Fibroblast of pulmonary artery (primary cell): ENCODE results near the gene CSNK1G2.

Experiments
- DNase-seq: peaks from one replicate; pipeline ENCODE4 v3.0.0-alpha.2; 2010; ENCODE audit warnings: low read depth
- H3K4me3 ChIP-seq: replicated peaks from 2 replicates; pipeline ENCODE4 v1.5.1; 2011; ENCODE audit warnings: low read depth, mild to moderate bottlenecking, control low read depth, low read length, moderate library complexity
- TF ChIP-seq, protein P1 (sequence below): IDR thresholded peaks from 2 replicates; pipeline ENCODE4 v1.5.1; 2011; ENCODE audit warnings: mild to moderate bottlenecking, control low read depth, low read length, inconsistent platforms; ENCODE audit errors: missing control alignments

The CSNK1G2 gene

DNA sequence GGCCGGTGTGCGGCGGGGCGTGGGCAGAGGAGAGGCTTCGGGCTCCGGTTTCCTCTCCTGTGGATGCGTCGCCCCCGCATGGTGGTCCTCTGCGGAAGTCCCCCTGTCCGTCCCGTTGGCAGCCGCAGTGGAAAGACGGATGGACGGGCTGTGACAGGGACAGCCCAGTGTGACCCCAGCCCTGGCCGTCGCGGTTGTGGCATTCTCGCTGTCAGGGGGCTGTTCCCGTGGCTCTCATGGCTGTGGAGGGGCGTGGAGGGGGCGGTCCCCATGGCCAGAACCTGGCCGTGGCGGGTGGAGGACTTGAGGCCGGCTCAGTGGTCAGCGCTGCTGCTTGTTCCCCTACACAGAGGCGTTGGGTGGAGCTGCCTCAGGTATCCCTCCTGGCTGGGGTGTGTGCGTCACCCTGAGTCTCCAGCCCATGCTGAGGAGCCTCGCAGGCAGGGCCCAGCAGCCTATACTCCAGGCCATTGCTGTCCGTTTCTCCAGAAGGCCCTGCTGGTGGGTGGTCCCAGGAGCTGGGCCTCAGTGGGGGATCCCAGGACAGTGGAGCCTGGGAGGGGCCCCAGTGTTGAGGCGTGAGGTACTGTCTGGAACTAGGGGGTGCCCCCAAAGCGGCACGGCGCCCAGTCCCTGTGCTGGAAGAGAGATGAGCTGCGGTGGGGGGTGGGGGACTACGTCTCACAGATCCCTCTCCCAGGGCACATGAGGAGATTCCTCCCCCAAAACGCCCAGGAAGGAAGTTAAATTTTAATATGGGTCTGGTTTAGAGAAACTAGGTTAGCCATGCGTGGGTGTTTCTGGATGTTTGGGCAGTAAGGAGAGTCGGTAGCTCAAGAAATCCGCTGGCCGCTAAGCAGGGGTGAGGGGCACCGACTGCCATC is 20.3 kb downstream of the CSNK1G2 start:
- H3K4me3 ChIP-seq: no peak overlapping the region
- DNase-seq: no peak
- TF ChIP-seq, protein P1, sequence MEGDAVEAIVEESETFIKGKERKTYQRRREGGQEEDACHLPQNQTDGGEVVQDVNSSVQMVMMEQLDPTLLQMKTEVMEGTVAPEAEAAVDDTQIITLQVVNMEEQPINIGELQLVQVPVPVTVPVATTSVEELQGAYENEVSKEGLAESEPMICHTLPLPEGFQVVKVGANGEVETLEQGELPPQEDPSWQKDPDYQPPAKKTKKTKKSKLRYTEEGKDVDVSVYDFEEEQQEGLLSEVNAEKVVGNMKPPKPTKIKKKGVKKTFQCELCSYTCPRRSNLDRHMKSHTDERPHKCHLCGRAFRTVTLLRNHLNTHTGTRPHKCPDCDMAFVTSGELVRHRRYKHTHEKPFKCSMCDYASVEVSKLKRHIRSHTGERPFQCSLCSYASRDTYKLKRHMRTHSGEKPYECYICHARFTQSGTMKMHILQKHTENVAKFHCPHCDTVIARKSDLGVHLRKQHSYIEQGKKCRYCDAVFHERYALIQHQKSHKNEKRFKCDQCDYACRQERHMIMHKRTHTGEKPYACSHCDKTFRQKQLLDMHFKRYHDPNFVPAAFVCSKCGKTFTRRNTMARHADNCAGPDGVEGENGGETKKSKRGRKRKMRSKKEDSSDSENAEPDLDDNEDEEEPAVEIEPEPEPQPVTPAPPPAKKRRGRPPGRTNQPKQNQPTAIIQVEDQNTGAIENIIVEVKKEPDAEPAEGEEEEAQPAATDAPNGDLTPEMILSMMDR: no peak

DNA sequence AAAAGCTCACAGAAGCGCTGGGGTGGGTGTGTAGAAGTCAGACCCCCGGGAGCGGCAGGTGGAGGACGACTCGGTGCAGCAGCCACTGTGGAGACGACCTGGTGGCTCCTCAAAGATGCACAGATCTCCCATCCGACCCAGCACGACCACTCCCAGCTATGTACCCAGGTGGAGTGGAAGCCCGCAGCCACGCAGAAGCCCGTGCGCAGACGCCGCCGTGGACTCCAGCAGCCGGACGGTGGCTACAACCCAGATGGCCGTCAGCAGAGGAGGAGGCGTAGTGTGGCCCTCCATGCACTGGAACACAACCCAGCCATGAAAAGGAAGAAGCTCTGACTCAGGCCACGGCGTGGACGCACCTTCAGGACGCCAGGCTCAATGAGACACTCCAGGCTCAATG is 21.7 kb downstream of the CSNK1G2 start:
- no peak for DNase-seq
- TF ChIP-seq, protein P1: no peak
- H3K4me3 ChIP-seq: no peak overlapping the region

DNA sequence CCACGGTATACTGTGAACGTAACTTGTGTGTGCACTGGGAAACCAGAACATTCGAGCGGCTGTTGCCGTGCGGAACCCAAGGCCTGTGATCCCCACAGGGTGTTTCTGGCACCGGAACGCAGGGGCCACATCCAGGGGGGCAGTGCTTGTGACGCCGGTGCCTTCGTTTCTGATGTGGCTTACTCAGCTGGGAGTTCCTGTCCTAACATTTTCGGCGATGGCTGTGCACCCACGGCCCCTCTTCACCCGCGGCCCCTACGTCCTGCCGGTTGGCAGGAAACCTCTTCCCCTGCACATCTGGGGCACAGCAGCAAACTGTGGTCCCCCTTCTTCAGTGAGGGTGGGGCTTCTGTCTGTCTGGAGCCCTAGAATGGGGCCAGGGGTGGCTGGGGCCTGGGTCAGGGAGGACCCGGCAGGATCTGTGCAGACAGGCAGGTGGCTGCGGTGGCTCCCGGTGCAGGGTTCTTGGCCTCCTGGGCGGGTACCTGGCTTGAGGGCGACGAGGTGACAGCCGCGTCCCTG is 26.2 kb downstream of the CSNK1G2 start:
- no peak for DNase-seq
- H3K4me3 ChIP-seq: no peak overlapping the region
- TF ChIP-seq, protein P1: no peak

DNA sequence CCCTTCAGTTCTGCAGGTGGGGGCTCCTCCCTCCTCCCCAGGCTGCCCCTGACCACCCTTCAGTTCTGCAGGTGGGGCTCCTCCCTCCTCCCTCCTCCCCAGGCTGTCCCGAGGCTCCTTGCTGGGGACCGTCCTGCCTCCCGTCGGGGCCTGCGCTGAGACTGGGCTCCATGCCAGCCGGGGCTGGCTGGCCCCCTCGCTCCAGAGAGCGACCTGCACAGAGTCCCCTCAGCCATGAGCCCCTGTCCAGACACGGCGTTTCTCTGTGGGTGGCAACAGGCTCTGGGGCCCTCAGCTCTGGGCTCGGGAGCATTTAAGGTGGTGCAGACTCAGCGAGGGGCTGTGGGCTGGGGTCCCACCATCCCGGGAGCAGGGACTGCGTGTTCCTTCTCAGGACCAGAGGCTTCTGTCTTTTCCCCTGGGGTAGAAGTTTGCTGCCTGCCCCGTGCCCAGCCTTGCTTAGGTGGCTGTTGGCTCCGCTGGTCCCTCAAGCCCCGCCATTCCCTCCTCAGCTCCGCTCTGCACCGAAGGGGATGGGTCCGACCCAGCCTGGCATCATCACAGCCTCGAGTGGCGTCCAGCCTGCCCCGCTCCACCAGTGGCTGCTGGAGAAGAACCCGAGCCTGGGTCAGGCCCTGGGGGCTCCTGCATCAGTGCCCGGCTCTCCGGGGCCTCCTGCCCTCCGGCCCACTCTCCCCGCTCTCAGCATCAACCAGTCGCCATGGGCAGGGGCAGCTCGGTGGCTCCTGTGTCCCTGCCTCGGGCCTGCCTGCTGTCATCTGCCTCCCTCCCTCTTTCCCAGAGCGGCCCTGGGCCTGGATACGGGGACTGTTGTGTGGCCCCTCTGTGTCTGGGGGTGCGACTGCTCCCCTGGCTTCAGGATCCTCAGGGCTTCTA is 27.6 kb downstream of the CSNK1G2 start:
- DNase-seq: no peak
- TF ChIP-seq, protein P1: no peak
- no peak overlapping the region for H3K4me3 ChIP-seq

DNA sequence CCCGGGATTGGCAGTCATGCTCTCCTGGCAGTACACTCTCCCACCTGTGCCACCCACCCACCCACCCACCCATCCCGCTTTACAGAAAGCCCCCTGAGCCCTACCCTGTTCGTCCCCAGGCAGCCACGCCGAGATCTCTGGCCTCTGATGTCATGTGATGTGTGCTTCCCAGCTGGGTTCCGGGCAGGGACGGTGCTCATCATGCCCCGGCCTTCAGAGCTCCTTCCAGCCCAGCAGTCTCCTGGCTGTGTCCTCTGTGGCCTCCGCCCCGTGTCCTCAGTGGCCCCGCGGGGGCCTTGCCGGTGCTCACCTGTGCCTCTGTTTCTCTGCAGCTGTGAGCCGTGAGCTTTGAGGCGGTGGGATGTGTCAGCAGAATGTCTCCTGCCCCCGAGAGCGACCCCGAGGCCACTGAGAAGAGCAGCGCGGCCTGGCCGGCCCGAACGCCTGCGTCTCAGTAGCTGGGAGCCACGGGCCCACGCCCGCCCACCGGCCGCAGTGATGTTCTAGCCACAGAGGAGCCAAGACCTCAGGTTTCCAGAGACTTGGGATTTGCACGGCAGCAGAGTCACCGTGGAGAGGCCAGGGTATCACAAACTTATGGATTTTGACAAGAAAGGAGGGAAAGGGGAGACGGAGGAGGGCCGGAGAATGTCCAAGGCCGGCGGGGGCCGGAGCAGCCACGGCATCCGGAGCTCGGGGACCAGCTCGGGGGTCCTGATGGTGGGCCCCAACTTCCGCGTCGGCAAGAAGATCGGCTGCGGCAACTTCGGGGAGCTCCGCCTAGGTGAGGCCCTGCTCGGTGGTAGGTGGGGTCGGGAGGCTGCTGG is 28.4 kb downstream of the CSNK1G2 start:
- TF ChIP-seq, protein P1: no peak
- no peak for DNase-seq
- no peak overlapping the region for H3K4me3 ChIP-seq
